ENCODE measurements around the gene ATP1A1. TPM values are rescaled to one million over a fixed set of nuclear protein-coding genes. Genes with fewer than 3 reads are reported as not detected.

The ATP1A1 gene
- total and polyA plus RNA-seq, 2 experiments from 2014 or later = 66.4 to 116 TPM

DNA sequence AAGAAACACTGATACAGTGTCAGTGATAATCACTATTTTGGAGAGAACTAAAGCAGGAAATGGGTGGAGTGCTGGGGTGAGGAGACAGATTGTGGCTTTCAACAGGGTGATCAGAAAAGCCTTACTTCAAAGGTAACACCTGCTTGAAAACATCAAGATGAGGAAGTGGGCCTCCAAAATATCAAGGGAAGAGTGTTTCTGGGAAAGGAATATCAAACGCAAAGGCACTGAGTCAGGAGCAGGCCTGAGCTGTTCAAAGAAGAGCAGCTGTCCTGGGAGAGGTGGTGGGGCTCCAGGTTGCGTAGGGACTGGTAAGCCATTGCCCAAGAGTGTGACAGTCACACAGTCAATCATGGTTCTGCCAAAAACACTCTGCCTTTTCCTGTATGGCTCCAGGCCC, 47.1 kb upstream of the ATP1A1 start:
- Histone ChIP-seq H3F3A (ENCODE audit: insufficient read depth) (no peaks in the 10 kb centered on the region), H3K4me1 (ENCODE audit: insufficient read depth) (no peaks in the 10 kb centered on the region), H3K27me3 (replicated peaks; ENCODE audit: insufficient read depth) (no peaks in the 10 kb centered on the region; the same call in none of the 2 replicates), H3K79me2 (ENCODE audit: insufficient read depth) (no peaks in the 10 kb centered on the region), H3K27ac (no peak overlapping the region), H3K4me2 (ENCODE audit: unreplicated experiment) (no peak overlapping the region), H3K4me3 (no peak overlapping the region), H3K9me2 (ENCODE audit: insufficient read depth) (no peaks in the 10 kb centered on the region), H2AFZ (no peak overlapping the region), H3K9ac (no peak overlapping the region), H3K36me3 (ENCODE audit: low read depth) (no peaks in the 10 kb centered on the region), H4K20me1 (ENCODE audit: insufficient read depth) (no peaks in the 10 kb centered on the region), H3K9me3 (ENCODE audit: low read depth) (no peaks in the 10 kb centered on the region)
- no peak for DNase-seq
- 64 to 72% methylated on average over 2 of the region's 2 CpGs for WGBS, 2 experiments (ENCODE audit: low coverage in 1 of 2, low lambda C conversion rate in 2 of 2, missing lambda C conversion rate in 2 of 2)
- in situ Hi-C loops (cut with MboI) = no loop called here
- TF ChIP-seq EZH2phosphoT487 (IDR thresholded peaks at IDR 0.05; ENCODE audit: insufficient read depth, low read depth) (no peak), EZH2 (IDR thresholded peaks at IDR 0.05; ENCODE audit: insufficient read depth, poor library complexity, severe bottlenecking) (no peak)

DNA sequence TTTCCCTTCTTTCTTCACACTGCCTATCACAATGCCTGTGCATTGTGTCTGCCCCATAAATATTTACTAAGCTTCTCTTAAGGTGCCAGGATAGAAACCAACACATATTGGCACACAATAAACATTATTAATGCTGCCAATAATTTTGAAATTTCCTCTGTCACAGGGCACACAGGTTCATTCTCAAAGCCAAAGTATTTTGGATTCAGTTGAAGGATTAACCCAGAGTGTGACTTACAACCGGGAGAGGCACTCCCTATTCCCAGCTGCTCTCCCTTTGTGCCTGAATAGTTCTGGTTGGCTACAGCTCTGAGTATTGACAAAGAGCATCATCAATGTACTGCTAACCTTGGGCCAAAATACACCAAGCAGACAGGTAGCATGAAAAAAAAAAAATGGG, 46.6 kb upstream of the ATP1A1 start:
- H4K20me1 ChIP-seq (ENCODE audit: insufficient read depth) = no peaks in the 10 kb centered on the region
- H3K27ac ChIP-seq = no peak overlapping the region
- H3K36me3 ChIP-seq (ENCODE audit: low read depth) = no peaks in the 10 kb centered on the region
- no peak overlapping the region for H3K9ac ChIP-seq
- no peak overlapping the region for H3K4me2 ChIP-seq (ENCODE audit: unreplicated experiment)
- H3F3A ChIP-seq (ENCODE audit: insufficient read depth) = no peaks in the 10 kb centered on the region
- H3K79me2 ChIP-seq (ENCODE audit: insufficient read depth) = no peaks in the 10 kb centered on the region
- in situ Hi-C loops (cut with MboI) = no loop called here
- no peaks in the 10 kb centered on the region; the same call in none of the 2 replicates for H3K27me3 ChIP-seq (replicated peaks; ENCODE audit: insufficient read depth)
- no peaks in the 10 kb centered on the region for H3K4me1 ChIP-seq (ENCODE audit: insufficient read depth)
- no peak overlapping the region for H2AFZ ChIP-seq
- no peaks in the 10 kb centered on the region for H3K9me3 ChIP-seq (ENCODE audit: low read depth)
- no peaks in the 10 kb centered on the region for H3K9me2 ChIP-seq (ENCODE audit: insufficient read depth)
- no peak for TF ChIP-seq EZH2phosphoT487 (IDR thresholded peaks at IDR 0.05; ENCODE audit: insufficient read depth, low read depth)
- TF ChIP-seq EZH2 (IDR thresholded peaks at IDR 0.05; ENCODE audit: insufficient read depth, poor library complexity, severe bottlenecking) = no peak
- no peak for DNase-seq
- WGBS, 2 experiments (ENCODE audit: low coverage in 1 of 2, low lambda C conversion rate in 2 of 2, missing lambda C conversion rate in 2 of 2) = 68 to 74% methylated on average over 1 of the region's 1 CpG
- no peak overlapping the region for H3K4me3 ChIP-seq

DNA sequence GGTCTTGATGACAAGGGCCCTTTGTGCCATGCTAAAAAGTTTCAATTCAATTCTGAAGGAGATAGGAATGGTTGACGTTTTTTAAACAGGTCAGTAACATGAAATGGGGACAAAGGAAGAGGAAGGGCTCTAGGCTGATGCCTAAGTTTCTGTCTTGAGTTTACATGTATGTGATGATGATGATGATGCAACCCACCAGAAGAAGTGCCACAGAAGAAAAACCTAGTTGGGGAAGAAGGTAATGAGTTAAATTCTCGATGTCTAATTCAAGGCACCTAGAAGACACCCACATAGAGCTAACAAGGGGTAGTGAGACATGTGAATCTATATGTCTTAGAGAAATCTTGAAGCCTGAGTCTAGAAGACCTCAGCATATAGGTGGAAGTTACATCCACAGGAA, 44.4 kb upstream of the ATP1A1 start:
- DNase-seq = no peak
- Histone ChIP-seq H2AFZ (no peak overlapping the region), H3F3A (ENCODE audit: insufficient read depth) (no peaks in the 10 kb centered on the region), H3K4me2 (ENCODE audit: unreplicated experiment) (no peak overlapping the region), H3K36me3 (ENCODE audit: low read depth) (no peaks in the 10 kb centered on the region), H3K27me3 (replicated peaks; ENCODE audit: insufficient read depth) (no peaks in the 10 kb centered on the region), H3K4me1 (ENCODE audit: insufficient read depth) (no peaks in the 10 kb centered on the region), H4K20me1 (ENCODE audit: insufficient read depth) (no peaks in the 10 kb centered on the region), H3K27ac (no peak overlapping the region), H3K9me3 (ENCODE audit: low read depth) (no peaks in the 10 kb centered on the region), H3K4me3 (no peak overlapping the region), H3K9me2 (ENCODE audit: insufficient read depth) (no peaks in the 10 kb centered on the region), H3K79me2 (ENCODE audit: insufficient read depth) (no peaks in the 10 kb centered on the region), H3K9ac (no peak overlapping the region)
- WGBS, 2 experiments (ENCODE audit: low coverage in 1 of 2, low lambda C conversion rate in 2 of 2, missing lambda C conversion rate in 2 of 2) = 63% methylated on average over 2 of the region's 2 CpGs
- in situ Hi-C loops (cut with MboI) = no loop called here
- TF ChIP-seq EZH2 (IDR thresholded peaks at IDR 0.05; ENCODE audit: insufficient read depth, poor library complexity, severe bottlenecking) = no peak
- TF ChIP-seq EZH2phosphoT487 (IDR thresholded peaks at IDR 0.05; ENCODE audit: insufficient read depth, low read depth) = no peak

DNA sequence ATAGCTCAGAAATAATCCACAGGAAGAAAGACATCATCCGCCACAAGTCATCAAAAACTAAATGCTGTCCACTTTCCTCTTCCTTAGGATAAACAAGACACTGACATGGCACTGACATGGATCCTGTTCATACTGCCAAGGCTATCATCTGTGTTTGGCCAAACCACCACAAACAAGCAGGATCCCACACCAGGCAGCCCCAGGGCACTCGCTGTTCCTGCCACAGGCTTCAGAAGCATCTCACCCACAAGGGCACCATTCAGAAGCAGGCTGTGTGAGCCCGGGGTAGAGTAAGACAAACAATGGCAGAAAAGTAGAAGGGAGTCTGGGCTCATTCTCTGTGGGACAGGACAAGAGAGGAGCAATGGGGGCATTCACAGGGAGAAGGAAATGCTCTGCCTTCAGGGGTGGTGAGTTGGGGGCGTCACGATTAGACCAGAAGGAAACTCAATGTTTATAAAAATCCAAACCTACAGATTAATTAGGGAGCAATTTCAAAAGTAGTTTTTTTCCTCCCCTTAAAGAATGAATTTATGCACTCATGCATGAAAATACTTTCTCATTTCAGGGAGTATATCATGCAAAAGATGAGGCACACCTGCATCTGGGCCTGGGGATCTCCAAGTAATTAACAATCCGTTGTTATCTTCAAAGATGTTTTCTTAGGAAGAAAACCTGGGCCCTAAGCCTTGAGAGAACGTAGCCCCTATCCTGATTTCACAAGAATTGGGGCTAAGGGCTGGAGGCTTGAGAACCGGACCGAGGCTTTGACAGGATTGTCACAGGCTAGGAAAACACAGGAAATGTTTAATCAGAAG, 43.3 kb upstream of the ATP1A1 start:
- TF ChIP-seq EZH2 (IDR thresholded peaks at IDR 0.05; ENCODE audit: insufficient read depth, poor library complexity, severe bottlenecking) (no peak), EZH2phosphoT487 (IDR thresholded peaks at IDR 0.05; ENCODE audit: insufficient read depth, low read depth) (no peak)
- no peaks in the 10 kb centered on the region for H3K79me2 ChIP-seq (ENCODE audit: insufficient read depth)
- H3K4me3 ChIP-seq = no peak overlapping the region
- H3K27me3 ChIP-seq (replicated peaks; ENCODE audit: insufficient read depth) = no peaks in the 10 kb centered on the region
- H3K9me3 ChIP-seq (ENCODE audit: low read depth) = no peaks in the 10 kb centered on the region
- no peaks in the 10 kb centered on the region for H4K20me1 ChIP-seq (ENCODE audit: insufficient read depth)
- H3K36me3 ChIP-seq (ENCODE audit: low read depth) = no peaks in the 10 kb centered on the region
- no peak overlapping the region for H3K27ac ChIP-seq
- H3F3A ChIP-seq (ENCODE audit: insufficient read depth) = no peaks in the 10 kb centered on the region
- no peak overlapping the region for H2AFZ ChIP-seq
- H3K4me1 ChIP-seq (ENCODE audit: insufficient read depth) = no peaks in the 10 kb centered on the region
- no peak overlapping the region for H3K9ac ChIP-seq
- in situ Hi-C loops (cut with MboI) = no loop called here
- no peak overlapping the region for H3K4me2 ChIP-seq (ENCODE audit: unreplicated experiment)
- H3K9me2 ChIP-seq (ENCODE audit: insufficient read depth) = no peaks in the 10 kb centered on the region
- DNase-seq = no peak
- WGBS, 2 experiments (ENCODE audit: low coverage in 1 of 2, low lambda C conversion rate in 2 of 2, missing lambda C conversion rate in 2 of 2) = 51 to 56% methylated on average over 9 of the region's 9 CpGs

Measured in GM23248 (cell line).